Left lobe of liver (tissue), 2 donors: ENCODE measurements around the gene ADCY10. TPM values are rescaled to one million over a fixed set of nuclear protein-coding genes. Genes with fewer than 3 reads are reported as not detected.

ENCODE experiments used
- ATAC-seq: fragments of 200-7000 bp; cut with Tn5 transposase; one replicate; pipeline ENCODE4 v1.9.1; 2020; ENCODE audit warnings: mild to moderate bottlenecking, moderate library complexity
- DNase-seq: peaks from one replicate; pipeline ENCODE4 v3.0.0-alpha.2; 2020; ENCODE audit warnings: low spot score
- total RNA-seq: library from RNA; stranded (reverse); gene quantifications from one replicate; pipeline ENCODE4 v1.2.1, GENCODE V29; 2021
- donor health status: DM: no; HTN: no; CAD: no; lungs with moderate emphysema.
- donor health status: DM: no; HTN: yes; CAD: no.

Gene ADCY10
- total RNA-seq, 1 donor from 2014 or later = 5.5 TPM

DNA sequence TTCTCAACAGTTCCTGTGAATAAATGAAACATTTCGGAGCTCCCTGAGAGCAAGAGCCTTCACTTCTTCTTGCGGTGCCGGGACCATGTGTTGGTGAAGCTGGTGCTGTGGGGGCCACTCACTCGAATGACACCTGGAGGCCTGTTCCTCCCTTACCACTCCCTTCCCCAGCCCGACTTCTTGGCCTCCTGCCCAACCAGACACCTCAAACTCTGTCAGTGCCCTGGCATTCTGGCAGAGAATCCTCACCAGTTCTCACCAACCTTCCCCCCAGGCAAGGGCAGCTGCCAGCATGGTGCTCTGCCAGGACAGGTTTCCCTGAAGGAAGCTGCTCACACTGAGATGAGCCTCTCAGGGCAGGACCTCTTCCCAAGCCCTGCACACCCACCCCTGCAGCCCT, 123.8 kb downstream of the ADCY10 start:
- no peak for ATAC-seq
- no peak for DNase-seq

DNA sequence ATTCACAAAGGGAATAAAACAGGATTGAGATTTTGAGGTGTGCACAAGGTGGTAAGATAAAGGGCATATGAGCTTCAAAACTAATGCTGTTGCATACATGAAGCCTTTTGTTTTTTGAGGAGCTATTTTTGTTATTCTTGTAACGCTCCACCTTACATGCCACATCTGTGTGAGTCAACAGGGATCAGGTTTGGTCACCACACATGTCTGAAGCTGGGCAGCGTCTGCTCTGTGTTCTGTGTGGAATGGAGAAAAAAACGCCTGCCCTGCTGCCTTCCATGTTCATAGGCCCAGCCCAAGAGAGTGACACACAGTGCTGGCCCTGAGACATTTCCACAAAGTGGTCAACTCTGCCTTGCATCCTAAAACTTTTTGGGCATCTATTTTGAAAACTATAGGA, 124.4 kb downstream of the ADCY10 start:
- no peak for ATAC-seq
- DNase-seq = no peak

DNA sequence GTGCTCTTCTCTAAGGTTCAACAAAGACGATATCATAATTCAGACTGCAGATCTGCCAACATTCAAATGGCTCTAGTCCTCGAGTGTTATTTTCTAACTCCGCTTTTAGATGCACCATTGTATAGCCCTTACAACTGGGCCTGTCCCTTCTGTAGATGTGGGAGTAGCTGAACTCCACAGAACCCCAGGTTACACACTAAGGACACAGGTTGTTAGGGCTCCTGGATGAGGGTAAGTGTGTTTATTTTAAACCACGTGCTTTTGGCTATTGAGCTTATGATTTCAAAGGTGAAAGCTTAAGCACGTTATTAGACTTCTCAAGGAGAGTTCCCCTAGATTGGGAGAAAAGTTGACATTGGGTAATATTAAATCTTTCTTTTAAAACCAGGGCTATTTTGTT, 127.4 kb downstream of the ADCY10 start:
- DNase-seq (no peak), ATAC-seq (no peak)

DNA sequence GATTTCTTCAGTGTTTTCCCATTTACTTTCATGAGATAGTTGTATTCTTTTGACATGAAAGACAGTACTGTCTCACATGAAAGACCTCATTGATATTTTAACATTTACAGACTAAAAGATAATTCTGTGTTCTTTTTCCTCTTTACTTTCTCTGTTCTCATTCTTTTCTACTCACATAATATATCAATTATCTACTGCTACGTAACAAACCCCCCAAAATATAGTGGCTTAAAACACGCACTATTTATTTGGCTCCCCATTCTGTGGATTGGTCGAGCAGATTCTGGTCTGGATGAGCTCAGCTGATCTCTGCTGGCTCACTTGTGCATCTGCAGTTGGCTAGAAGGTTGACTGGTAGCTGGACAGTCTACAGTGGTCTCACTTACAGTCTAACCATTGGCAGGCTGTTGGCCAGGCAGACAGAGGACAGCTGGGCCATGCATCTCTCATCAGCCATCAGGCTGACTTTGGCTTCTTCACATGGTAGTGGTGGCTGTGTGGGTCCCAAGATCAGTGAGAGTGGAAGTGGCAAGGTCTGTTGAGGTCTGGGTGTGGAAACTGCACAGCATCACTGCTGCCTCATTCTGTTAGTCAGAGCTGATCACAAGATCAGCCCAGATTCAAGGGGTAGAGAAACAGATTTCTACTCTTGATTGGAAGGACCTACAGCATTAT, 128.9 kb downstream of the ADCY10 start:
- no peak for ATAC-seq
- no peak for DNase-seq

DNA sequence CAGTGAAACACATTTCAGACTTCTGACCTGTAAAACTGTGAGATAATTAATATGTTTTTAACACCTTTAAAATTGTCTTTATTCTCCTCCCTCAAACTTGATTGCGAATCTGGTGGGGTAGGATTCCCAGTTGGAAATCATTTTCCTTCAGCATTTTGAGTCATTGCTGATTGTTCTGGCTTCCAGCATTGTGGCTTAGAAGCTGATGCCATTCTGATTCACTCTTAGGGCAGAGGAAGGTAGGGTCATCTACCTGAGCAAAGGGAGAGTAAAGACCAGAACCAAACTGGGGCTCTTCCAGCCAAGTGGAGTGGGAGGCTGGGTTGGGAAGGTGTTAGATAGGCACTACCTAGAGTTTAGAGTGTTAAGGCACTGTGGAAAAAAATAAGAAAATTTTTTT, 131.0 kb downstream of the ADCY10 start:
- no peak for ATAC-seq
- DNase-seq = no peak

DNA sequence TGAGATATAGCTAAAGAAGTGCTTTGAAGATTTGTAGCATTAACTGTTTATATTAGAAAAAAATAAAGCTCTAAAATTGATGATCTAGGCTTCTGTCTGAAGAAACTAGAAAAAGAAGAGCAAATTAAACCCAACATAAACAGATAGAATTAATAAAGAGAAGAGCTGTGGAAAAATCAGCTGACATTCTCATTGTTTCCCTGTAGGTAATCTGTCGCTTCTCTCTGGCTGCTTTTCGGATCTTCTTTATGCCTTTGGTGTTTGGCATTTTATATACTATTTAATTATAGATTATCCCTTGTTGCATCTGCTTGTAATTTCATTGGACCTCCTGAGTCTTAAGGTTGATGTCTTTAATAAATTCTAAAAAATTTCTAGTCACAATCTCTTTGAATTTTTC, 132.4 kb downstream of the ADCY10 start:
- ATAC-seq (no peak), DNase-seq (no peak)

DNA sequence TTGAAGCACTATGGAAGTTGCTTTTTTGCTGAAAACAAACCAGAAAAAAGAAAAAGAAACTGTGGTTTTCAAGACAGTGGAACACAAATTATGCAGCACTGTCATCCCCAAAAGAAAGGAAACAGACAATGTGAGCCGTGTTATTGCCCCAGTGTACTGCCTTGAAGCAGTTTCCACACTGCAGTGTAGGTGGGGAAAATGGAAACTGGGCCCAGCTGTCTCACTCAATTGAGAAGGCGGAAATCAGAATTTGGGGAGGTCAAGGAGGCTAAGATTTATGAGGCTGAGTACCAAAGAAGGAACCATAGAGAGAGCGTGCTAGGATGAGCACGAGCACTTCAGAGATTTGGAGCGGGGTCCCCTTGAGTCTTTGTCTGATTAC, 136.7 kb downstream of the ADCY10 start:
- ATAC-seq = no peak

DNA sequence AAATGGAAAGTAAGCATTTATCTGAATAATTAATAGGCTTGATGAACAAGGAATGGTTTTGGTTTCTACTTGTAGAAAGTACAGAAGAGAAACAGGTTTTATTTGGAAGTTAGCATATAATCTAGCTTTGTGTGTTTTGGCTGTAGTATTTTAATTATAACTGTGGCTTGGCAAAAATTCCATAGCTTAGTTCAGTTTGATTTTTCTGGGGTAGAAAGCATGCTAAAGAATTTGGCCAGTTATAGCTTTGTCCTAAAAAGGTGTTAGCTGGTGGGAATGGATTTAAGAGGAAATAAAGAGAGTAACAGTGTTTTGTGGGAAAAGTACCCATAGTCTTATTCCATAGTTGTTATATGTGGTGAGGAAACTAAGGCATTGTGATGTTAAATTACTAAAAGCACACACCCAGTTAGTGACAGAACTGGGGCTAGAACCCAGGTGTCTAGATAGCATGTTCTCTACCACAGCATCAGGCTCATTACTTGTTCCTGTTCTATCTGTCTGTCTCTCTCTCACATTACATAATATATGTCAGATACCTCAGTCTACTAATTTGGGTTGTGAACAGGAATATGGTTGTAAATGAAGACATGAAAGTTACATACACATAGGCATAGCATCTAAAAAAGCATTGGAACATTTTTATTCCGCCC, 137.2 kb downstream of the ADCY10 start:
- DNase-seq (no peak), ATAC-seq (no peak)

More for the DNA sequence above, 136.7 kb downstream of the ADCY10 start:
- DNase-seq = no peak

DNA sequence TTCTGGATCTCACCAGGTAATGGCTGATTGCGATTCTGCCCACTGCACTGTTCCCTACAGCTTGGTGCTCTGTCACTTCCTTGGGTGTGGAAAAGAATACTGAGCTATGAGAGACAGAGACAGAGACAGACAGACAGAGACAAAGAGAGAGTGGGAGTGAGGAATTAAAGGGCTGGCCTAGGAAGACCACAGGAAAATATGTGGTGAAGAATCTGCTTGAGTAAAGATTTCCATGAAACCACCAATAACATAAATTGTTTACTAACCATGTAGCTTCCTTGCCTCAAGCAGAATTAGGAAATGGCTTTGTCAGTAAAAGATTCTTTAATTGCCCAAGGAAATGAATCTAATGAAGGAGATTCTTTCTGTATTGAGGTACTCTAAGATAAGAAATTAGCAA, 137.8 kb downstream of the ADCY10 start:
- no peak for ATAC-seq
- DNase-seq = no peak

DNA sequence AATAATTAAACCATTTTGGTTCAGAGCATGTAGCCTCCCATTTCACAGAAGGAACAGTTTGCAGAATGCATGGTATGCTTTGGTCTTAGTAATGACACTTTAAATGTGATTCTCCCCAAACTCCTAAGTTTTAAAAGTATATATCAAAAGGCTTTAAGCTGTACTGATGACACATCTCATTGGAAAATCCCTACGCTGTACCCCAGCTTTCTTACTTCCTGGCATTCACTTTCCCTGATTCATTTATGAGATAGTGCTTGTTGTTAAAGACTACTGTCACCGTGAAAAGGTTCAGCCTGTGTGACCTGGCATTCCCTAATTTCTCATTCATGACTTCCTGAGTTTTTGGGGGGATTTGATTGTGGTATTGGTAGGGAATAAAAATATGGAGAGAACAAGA, 138.8 kb downstream of the ADCY10 start:
- DNase-seq (no peak), ATAC-seq (no peak)

DNA sequence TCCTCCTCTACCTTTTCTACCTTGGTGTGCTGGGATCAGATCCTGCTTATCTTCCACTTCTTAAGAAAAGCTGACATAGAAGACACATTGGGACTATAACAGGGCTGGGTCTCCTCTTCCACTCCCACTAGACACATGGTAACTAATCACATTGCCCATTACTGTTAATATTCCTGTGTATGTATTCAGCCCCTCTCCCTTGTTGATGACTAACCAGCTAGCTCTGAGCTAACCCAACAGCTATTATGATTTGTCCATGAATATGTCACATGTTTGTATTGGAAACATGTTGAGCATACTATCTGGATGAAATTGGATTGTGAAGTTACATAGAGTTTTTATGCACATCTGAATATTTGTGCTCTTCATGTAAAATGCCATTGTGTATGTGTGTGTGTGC, 139.2 kb downstream of the ADCY10 start:
- DNase-seq (no peak), ATAC-seq (no peak)

DNA sequence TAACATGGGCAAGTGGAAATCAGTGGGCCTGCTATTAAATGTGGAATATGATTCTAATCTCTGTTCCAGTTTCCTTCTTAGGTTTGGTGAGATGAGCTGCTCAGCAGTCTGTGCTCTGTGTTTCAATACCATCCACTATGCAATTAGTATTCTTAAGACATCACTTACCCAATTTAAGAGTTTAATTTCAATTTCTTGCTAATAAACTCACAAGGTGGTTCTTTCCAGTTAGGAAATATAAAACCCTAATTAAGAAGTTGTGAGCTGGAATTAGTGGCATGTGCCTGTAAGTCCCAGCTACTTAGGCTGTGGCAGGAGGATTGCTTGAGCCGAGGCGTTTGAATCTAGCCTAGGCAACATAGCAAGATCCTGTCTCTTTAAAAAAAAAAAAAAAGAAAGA, 140.4 kb downstream of the ADCY10 start:
- DNase-seq (no peak), ATAC-seq (no peak)

DNA sequence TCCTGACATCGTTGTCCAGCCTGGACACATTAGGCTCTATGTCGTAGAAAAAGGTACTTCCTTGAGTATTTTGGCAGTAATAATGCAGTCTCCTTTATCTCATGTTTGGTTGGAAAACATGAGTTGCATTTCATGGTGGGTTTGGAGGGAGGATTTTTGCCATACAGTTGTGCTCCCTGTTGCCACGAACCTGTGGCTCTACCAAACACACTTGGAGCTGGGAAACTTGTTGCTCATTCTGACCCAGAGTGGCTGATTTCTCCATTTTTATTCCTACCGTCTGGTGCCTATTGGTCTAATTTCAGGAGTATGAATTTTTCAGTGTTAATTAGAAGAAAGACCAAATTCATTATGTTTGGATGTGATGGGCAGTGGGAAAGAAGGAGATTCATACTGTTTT, 141.5 kb downstream of the ADCY10 start:
- ATAC-seq (no peak), DNase-seq (no peak)

DNA sequence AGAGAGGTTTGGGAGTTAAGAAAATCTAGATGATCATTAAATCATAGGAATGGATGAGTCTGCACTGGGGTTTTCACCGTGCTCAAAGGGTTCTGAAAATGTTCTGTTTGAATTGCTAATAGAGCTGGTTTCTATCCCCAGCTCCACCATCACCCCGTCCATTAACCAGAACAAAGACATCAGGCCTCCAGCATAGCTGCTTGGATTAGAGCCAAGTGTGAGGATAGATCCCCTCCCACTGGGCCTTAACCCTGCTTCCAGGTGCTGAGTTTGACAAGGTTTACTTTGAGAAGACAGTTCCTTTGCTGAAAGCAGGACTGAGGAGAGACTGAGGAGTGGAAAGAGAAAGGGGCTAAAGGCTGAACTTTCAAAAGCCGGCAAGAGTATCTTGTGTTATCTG, 143.8 kb downstream of the ADCY10 start:
- DNase-seq (no peak), ATAC-seq (no peak)

DNA sequence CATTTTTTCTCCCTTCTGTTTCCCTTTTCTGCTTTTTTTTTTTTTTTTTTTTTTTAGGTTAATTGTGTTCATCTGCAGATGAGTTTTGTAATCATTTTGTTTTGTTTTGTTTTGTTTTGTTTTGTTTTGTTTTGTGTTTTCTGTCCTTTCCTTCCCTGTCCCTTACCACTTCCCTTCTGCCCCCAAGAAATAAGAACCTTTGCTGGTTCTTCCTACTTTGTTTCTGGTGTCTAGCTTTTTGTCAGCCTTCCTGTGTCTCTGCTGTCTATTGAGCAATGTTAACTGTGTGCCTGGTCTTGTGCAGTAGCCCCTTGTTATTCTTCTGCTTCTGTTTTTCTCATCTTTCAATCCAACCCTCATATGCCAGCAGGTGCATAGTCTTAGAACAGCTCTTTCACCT, 146.2 kb downstream of the ADCY10 start:
- ATAC-seq = no peak

DNA sequence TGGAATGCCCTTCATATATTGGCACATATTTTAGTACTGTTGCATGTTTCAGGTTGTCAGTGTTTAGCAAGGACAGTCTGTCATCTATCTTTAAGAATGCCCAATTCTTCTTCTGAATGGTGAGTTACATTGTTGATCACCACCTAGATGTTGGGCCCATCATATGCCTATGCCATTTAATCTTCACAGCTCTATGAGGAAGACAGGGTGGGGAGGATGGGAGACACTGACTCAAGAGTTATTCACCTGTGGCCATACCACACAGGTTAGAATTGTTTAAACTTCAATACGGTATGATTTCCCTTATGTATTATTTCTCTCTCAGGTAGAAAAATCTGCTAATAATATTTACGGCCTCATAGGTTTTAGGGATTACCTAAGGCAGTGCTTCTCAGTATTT, 147.4 kb downstream of the ADCY10 start:
- no peak for DNase-seq
- ATAC-seq = no peak

More for the DNA sequence above, 146.2 kb downstream of the ADCY10 start:
- no peak for DNase-seq

DNA sequence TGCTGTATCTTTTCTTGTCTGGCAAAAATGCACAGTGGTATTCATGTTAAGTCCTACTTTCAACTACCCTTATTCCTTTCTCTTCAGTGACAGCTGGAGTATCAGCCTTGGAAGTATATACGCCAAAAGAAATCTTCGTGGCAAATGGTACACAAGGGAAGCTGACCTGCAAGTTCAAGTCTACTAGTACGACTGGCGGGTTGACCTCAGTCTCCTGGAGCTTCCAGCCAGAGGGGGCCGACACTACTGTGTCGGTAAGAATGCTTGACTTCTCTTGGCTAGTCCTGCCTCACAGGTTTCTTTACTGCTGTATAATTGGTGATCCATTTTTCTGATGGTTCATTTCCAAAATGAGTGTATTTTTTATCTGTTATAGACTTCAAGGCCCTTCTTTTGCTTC, 148.4 kb downstream of the ADCY10 start:
- no peak for DNase-seq
- ATAC-seq = no peak

DNA sequence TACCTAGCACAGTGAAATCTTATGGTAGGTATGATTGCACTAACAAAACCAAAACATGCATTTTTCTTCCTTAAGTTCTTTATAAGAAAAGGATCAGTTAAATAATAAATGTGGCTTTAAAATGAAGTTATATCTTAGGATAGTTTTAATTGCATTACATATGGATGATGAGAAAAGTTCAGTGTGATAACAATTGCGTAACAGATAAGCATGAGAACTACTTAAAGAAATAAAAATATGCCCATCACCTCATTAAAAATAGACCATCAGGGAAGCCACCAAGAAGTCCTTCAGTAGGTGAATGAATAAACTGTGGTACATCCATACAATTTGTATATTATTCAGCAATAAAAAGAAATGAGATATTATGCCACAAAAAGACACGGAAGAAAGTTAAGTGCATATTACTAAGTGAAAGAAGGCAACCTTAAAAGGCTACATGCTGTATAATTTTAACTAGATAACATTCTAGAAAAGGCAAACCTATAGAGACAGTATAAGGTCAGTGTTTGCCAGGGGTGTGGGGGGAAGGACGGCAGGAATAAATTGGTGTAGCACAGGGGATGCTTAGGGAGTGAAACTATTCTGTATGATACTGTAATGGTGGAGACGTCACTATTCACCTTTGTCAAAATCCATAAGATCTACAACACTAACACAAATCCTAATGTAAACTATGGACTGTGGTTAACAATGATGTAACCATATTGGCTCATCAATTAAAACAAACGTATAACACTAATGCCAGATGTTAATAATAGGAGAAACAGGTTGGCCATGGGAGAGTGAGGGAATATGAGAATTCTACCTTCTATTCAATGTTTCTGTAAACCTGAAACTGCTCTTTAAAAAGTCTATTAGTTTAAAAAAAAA, 149.2 kb downstream of the ADCY10 start:
- no peak for DNase-seq
- no peak for ATAC-seq

DNA sequence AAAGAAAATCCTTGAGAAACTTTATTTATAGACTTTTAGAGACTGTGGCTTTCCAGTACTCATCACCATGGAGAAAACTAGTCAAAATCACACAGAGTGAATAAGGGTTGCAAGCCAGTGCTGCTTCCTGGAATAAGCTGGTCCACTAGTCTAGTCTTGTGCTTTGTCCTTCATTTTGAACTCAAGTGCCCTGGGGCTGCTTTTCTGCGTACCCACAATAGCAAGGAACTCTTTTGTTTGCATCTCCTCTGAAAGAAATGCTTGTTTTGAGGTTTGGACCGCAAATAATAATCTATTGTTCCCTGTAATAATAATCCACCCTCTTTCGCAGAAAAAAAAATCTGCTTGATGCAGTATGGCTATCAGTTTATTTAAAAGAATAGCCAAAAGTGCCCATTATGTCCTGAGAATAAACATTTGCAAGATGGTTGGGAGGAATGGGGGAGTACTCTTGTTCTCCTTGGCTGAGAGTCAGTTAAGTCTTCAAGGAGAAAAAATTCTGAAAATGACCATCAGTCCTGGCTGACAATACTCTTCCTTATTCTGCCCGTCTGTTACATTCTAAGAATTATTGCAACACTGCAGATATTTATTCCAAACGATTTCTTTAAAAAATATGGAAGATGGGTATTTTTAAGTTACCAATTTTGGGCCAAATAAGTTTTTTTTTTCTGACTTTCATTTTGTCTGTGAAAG, 150.3 kb downstream of the ADCY10 start:
- ATAC-seq (no peak), DNase-seq (no peak)

DNA sequence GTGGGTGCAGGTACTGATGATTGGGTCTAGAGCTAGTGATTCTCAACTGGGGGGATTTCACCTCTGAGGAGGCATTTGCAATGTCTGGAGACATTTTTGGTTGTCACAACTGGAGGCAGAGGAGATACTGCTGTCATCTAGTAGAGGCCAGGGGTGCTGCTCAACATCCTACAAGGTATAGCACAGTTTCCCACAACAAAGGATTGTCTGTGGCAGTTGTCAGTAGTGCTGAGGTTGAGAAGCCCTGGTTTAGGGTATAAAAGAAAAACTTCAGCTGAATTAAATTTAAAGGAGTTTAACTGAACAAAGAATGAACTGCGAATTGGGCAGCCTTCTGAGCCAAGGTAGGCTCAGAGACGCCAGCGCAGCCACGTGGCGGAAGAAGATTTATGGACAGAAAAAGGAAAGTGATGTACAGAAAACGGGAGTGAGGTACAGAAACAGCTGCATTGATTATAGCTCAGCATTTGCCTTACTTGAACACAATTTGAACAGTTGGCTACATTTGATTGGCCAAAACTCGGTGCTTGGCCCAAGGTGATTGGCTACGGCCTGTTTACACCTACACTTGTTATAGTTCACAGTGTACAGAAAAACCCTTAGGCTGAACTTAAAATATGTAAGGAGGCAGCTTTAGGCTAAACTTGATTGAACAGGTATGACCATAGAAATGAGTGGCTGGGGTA, 151.7 kb downstream of the ADCY10 start:
- ATAC-seq (no peak), DNase-seq (no peak)

DNA sequence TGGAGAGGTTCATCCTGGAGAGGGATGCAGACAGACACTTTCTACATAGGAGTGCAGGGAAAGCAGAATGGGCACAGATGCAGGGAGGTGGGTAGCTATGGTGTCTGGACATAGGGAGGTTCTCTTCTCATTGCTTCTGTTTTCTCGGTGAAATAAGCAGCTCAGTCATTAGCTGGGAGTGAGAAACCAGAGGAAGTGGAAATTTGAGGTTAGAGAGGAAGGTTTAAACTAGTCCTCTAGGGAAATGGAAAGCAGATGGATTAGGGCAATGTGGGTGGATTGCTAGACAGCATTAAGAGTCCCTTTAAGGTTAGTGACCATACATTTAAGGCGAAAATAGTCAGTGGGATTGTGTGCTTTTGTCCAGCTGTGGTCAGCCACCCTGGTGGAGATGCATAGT, 152.5 kb downstream of the ADCY10 start:
- ATAC-seq = no peak

More for the DNA sequence above, 152.5 kb downstream of the ADCY10 start:
- no peak for DNase-seq
